IPS-11a (cell line): Measurements from ENCODE around the gene PLA2G4C.

Experiments
- H3K4me3 ChIP-seq: one replicate; pipeline ENCODE4 v1.5.1; 2013; ENCODE audit warnings: low read depth, low read length, control low read depth

The PLA2G4C gene

DNA sequence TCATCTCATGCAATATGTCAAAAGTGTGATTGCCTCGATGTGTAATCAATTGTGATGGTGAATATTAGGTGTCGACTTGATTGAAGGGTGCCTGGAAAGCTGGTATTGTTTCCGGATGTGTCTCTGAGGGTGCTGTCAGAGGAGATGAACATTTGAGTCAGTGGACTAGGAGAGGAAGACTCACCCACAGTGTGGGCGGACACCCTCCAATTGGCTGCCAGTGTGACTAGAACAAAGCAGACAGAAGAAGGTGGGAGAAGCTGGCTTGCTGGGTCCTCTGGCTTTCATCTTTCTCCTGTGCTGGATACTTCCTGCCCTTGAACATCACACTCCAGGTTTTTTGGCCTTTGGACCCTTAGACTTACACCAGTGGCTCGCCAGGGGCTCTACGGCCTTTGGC lies 51.3 kb downstream of the PLA2G4C start:
- H3K4me3 ChIP-seq, result no peak overlapping the region

DNA sequence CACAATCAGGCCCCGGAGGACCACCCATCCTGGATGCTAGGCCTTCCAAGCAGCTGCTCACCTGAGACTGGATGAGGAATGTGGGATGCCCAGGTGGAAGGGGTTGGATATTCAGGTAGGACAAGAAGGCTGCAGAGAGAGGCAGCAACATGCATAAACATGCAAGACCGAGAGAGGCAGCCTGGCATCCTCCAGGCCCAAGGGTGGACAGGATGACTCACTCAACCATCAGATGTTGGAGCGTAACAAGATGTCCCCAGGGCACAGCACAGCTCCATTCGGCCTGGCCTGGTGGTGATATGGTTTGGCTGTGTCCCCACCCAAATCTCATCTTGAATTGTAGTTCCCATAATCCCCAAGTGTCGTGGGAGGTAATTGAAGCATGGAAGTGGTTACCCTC lies 56.8 kb downstream of the PLA2G4C start:
- no peak overlapping the region for H3K4me3 ChIP-seq

DNA sequence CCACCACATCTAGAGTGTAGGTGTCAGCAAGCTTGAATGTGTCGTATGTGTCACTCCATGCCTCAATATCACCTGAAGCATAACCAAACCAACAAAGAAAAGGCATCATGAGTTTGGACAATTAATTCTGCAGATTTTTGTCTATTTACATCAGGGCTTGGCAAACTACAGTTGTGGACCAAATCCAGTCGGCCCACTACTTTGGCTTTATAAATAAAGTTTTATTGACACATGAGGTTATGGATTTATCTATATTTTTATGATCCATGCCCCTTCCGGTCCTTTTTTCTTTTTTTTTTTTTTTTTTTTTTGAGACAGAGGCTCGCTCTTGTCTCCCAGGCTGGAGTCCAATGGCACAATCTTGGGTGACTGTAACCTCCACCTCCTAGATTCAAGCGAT lies 57.5 kb downstream of the PLA2G4C start:
- no peak overlapping the region for H3K4me3 ChIP-seq

GRCh38 chr19:48051335-48052033 lies 59.1 kb downstream of the PLA2G4C start:
- no peak overlapping the region for H3K4me3 ChIP-seq

DNA sequence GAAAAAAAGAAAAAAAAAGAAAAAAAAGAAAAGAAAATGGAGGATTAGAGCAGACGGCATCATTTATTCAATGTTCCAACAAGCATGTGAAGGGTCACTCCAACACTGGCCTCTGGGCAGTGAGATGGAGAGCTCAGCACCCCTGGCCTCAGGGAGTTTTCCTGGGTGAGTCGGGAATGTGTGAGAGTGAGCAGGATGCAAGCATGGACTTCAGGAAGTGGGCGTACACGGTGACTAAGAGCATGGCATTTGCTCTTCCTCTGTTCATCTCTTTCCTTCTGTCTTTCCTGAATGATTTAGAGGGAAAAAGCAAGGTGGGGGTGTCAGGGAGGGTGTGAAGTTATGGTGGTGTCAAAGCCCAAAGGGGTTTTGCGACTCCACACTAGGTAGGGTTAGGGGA lies 66.1 kb downstream of the PLA2G4C start:
- H3K4me3 ChIP-seq, result no peak overlapping the region

DNA sequence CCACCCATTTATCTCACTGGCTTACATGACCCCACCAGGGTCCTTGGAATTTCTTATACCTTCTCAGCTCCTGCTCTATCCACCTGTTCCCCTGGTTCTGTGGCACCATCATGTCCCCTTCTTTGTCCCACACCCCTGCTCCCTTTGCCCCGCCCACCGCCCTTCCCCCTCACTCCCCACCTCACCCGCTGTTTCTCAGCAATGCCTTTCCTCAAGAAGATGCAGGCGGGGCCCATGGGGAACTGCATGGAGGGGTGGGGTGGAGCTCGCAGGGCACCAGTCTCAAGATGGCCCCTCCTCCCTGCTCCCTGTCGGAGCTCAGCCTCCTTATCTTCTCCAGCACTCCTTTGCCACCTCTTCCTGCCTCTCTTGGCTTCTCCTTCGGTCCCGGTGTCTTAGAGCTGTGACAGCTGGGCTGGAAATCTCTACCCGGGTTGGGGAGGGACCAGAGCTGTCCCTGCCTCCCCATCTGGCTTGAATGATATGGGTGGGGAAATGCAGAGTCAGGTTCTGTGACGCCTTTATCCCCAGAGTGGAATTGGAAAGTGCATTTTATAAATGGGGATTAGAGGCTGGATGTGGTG lies 66.8 kb downstream of the PLA2G4C start, which contains the start of gene CABP5:
TSS of gene CABP5 (minus strand) at position 405 of the 584 bp plus-strand sequence. CDS start at position 248, 157 bp downstream.
- no peak within 1 kb of the TSS for H3K4me3 ChIP-seq

- H3K4me3 ChIP-seq, result no peak overlapping the region
Observed at GRCh38 chr19:48041877-48042580, 68.6 kb downstream of the PLA2G4C start.

- no peak overlapping the region for H3K4me3 ChIP-seq
Observed at GRCh38 chr19:48036765-48037164, 73.9 kb downstream of the PLA2G4C start.

DNA sequence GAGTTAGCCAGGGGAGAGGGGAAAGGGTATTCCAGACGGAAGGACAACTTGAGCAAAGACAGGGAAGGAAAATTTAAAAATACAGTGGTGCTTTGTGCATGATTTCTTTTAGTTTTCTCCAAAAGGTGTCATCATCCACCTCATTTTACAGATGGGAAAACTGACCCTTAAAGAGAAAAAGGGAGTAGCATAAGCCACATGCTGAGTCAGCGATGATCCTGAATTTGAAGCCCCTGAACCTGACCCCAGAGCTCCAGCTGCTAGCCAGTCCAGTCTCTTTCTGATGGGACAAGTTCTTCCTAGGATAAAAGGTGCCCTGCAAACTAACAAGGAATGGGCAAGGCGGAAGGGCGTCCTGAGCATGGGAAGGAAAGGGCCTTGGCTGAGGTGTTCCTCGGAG lies 77.0 kb downstream of the PLA2G4C start:
- H3K4me3 ChIP-seq, result no peak overlapping the region

- no peak overlapping the region for H3K4me3 ChIP-seq
Observed at GRCh38 chr19:48030073-48030472, 80.5 kb downstream of the PLA2G4C start.

GRCh38 chr19:48029431-48029830 lies 81.2 kb downstream of the PLA2G4C start:
- no peak overlapping the region for H3K4me3 ChIP-seq

DNA sequence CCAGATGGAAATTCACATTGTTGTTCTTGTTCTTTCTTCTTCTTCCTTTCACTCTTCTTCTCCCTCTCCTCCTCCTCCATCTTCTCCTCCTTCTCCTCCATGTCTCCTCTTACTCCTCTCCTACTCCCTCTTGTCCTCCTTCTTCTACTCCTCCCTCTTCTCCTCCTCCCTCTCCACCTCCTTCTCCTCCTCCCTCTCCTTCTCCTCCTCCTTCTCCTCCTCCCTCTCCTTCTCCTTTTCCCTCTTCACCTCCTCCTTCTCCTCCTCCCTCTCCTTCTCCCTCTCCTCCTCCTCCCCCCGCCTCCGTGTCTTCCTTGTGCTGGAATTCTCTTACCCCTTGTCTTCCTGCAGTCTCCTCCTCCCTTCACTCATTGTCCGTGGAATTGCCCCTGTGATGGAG lies 85.1 kb downstream of the PLA2G4C start:
- H3K4me3 ChIP-seq, result no peak overlapping the region

- no peak overlapping the region for H3K4me3 ChIP-seq
Observed at GRCh38 chr19:48023518-48023917, 87.1 kb downstream of the PLA2G4C start.

DNA sequence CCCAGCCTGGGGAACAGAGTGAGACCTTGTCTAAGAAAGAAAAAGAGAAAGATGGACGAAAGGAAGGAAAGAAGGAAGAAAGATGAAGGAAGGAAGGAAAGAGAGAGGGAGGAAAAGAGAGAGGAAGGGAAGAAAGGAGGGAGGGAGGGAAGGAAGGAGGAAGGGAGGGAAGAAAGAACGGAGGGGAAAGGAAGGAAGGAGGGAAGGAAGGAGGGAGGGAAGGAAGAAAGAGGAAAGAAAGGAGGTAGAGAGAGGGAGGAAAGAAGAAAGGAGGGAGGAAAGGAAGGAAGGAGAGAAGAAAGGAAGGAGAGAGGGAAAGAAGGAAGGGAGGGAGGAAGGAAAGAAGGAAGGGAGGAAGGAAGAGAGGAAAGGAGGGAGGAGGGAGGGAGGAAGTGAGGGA lies 87.6 kb downstream of the PLA2G4C start:
- H3K4me3 ChIP-seq, result no peak overlapping the region

DNA sequence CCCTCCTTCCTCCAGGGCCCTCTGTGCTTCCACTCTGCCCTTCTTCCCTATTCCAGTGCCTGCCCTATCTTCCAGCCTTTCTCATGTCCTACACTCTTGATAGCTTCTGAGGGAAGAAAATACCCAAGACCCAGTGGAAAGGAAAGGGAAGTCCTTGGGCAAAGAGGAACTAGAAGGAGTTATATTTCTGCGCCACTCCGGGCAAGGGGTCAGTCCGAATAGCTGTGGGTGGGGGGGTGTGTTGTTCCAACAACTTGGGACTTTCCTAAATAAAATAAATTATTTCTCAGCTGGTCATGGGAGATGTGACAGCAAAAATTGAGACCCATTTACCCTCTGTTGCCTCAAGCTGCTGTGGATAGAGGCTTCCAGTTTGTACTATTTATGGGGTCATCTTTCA lies 89.9 kb downstream of the PLA2G4C start:
- no peak overlapping the region for H3K4me3 ChIP-seq

DNA sequence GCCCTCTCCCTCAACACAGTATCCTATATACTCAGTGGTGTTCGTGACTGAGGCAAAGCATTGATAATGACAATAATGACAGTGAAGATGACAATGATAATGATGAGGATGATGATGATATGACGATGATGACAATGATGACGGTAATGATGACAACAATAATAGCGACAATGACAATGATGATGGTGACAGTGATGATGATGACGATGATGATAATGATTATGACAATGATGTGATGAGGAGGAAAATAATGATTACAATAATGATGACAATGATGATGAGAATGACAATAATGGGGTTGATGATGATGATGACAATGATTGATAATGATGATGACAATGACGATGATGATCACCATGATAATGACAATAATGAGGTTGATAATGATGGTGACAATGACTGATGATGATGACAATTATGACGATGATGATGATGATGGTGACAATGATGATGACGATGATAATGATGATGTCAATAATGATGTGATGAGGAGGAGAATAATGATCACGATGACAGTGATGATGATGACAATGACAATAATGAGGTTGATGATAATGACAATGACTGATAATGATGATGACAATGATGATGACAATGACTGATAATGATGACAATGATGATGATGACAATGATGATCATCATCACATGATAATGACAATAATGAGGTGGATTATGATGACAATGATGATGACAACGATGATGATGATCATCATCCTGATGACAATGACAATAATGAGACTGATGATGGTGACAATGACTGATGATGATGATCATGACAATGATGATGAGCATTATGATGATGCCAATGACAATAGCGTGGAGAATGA lies 99.5 kb downstream of the PLA2G4C start:
- H3K4me3 ChIP-seq, result no peak overlapping the region

GRCh38 chr19:48006762-48007161 lies 103.9 kb downstream of the PLA2G4C start:
- no peak overlapping the region for H3K4me3 ChIP-seq

GRCh38 chr19:48004236-48004635 lies 106.4 kb downstream of the PLA2G4C start:
- no peak overlapping the region for H3K4me3 ChIP-seq

- H3K4me3 ChIP-seq, result no peak overlapping the region
Observed at GRCh38 chr19:48000846-48001245, 109.8 kb downstream of the PLA2G4C start.

- no peak overlapping the region for H3K4me3 ChIP-seq
Observed at GRCh38 chr19:47998800-47999199, 111.8 kb downstream of the PLA2G4C start.
